ENCODE data around the gene RGS10. TPM values are rescaled to one million over a fixed set of nuclear protein-coding genes. Genes with fewer than 3 reads are reported as not detected.

Gene RGS10
- total RNA-seq, 5 donors from 2014 or later (not counting 1 experiment from before 2014, with no cell fraction given), result 77.1 to 163 (median 155) TPM

DNA sequence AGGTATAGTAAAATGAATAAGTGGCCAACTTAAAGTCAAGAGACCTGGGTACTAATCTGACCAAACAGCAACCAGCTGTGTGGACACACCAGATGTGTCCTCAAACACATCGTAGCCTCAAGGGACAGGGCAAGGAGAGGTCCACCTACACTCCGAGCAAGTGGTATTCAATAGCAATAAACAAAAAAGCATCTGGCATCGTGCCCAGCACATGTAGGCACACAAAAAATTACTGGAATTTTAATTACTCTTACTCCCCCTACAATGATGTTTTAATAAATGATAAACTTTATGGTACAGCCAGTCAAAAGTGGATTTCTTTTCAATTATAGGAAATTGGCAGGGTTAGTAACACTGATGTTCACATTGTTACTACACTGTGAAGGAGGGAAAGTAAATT is 3.5 kb upstream of the RGS10 start:
- Mint-ChIP-seq H3K27ac (no peak overlapping the region), H3K9me3 (no peaks in the 10 kb centered on the region), H3K4me3 (no peak overlapping the region), H3K4me1 (peaks cover 3 to 15% (median 12%) of the 10 kb centered on the region in 3 donors), H3K27me3 (peaks cover 0 to 12% of the 10 kb centered on the region in 2 donors), H3K36me3 (no peaks in the 10 kb centered on the region)
- CTCF ChIA-PET, result no interaction called here
- no peaks in the 10 kb centered on the region for H3K36me3 ChIP-seq (ENCODE audit: control insufficient read depth in 2 of 2, extremely low read depth in 1 of 2, insufficient read depth in 1 of 2, low read length in 1 of 2)
- H3K27me3 ChIP-seq (replicated peaks in 1 of 2; ENCODE audit: control insufficient read depth in 2 of 2, extremely low read depth in 1 of 2, insufficient read depth in 2 of 2, low read length in 1 of 2), result peaks cover 0 to 7% of the 10 kb centered on the region in 2 experiments
- DNase-seq (no peak), ATAC-seq (replicated peaks in 1 of 4) (no peak)
- H3K4me3 ChIP-seq (ENCODE audit: control insufficient read depth in 1 of 2, extremely low read depth in 1 of 2, low read length in 1 of 2), result no peak overlapping the region
- POLR2A ChIA-PET, result interaction anchor here in 1 of 2 donors (0.6 kb wide), 1 partner anchor 273 kb away, joined by 5 read pairs; no protein-coding TSS in a partner anchor
- H3K27ac ChIP-seq (ENCODE audit: low read length), result no peak overlapping the region
- no CpG with 5 or more reads among the region's 3 CpGs for WGBS (ENCODE audit: insufficient coverage)
- H3K4me1 ChIP-seq (ENCODE audit: control insufficient read depth in 1 of 2, extremely low read depth in 1 of 2, insufficient read depth in 2 of 2, low read length in 2 of 2), result peaks cover 0 to 15% of the 10 kb centered on the region in 2 experiments
- H3K9me3 ChIP-seq, result no peaks in the 10 kb centered on the region

DNA sequence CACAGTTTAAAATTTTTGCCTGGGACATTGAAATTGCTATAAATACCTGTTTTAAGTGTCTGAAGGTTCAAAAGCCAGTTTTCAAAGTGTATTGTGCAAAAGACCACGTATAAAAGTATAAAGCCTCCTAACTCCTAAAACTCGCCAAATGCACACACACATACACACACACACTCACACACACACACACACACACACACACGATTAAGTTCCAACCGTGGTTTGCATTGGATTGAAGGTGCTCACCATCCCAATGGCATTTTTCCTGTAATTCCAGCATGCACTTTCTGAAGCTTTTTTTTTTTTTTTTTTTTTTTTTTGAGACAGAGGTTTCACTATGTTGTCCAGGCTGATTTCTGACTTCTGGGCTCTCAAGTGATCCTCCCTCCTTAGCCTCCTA is 2.8 kb upstream of the RGS10 start:
- POLR2A ChIA-PET, result interaction anchor here in 1 of 2 donors (0.6 kb wide), 1 partner anchor 12 kb away, joined by 3 read pairs; no protein-coding TSS in a partner anchor
- Histone ChIP-seq H3K27me3 (replicated peaks in 1 of 2; ENCODE audit: control insufficient read depth in 2 of 2, extremely low read depth in 1 of 2, insufficient read depth in 2 of 2, low read length in 1 of 2) (peaks cover 0 to 7% of the 10 kb centered on the region in 2 experiments), H3K27ac (ENCODE audit: low read length) (no peak overlapping the region), H3K36me3 (ENCODE audit: control insufficient read depth in 2 of 2, extremely low read depth in 1 of 2, insufficient read depth in 1 of 2, low read length in 1 of 2) (no peaks in the 10 kb centered on the region), H3K4me1 (ENCODE audit: control insufficient read depth in 1 of 2, extremely low read depth in 1 of 2, insufficient read depth in 2 of 2, low read length in 2 of 2) (peaks cover 1 to 20% of the 10 kb centered on the region in 2 experiments), H3K9me3 (no peaks in the 10 kb centered on the region), H3K4me3 (ENCODE audit: control insufficient read depth in 1 of 2, extremely low read depth in 1 of 2, low read length in 1 of 2) (no peak overlapping the region)
- peaks cover 0 to 12% of the 10 kb centered on the region in 2 donors for H3K27me3 Mint-ChIP-seq
- no peak for ATAC-seq (replicated peaks in 1 of 4)
- H3K36me3 Mint-ChIP-seq, result no peaks in the 10 kb centered on the region
- WGBS (ENCODE audit: insufficient coverage), result 0% methylated on average over 1 of the region's 4 CpGs
- DNase-seq, result no peak
- no peak overlapping the region for H3K27ac Mint-ChIP-seq
- CTCF ChIA-PET, result interaction anchor here (0.6 kb wide), 2 partner anchors 51 to 427 kb away, joined by 3 to 6 read pairs; no protein-coding TSS in a partner anchor
- H3K4me3 Mint-ChIP-seq, result no peak overlapping the region
- H3K9me3 Mint-ChIP-seq, result no peaks in the 10 kb centered on the region
- peaks cover 9 to 22% (median 19%) of the 10 kb centered on the region in 3 donors for H3K4me1 Mint-ChIP-seq

DNA sequence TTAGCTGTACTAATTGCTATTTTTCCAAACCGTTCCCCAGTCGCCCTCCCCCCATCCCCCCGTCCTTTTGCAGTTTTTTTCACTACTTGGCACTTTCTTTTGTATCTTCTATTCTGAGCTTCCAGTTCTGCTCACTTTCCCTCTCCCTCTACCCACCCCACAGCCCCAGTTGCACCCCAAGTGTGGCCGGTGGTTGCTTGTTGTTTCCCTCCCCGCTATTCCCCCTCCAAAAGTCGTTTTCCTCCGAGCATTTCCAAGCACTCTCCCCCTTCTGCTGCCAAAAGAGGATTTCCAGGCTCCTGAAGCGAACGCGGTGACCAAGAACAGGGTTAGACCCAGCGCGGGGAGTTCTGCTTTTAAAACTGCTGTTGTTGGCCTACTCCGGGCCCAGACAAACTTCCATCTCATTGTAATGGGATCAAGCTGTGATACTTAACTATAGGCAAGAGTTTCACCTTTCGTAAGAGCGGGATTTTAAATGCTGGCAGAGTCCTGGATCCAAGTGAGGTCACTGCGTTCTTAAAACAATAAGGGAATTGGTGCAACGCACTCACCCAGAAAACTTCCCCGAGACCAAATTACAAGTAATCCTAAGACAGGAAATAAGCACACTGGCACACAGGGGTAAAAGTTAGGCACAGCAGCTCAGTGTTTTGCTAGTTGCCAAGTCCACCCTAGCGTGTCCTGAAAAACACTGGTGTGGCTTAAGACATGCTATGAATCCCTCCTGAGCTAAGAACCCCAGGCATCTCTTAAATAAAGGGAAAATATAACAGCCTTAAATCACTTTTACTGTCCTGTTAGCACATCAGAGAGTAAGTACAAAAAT is 1.5 kb upstream of the RGS10 start:
- Mint-ChIP-seq H3K27ac (peak overlapping the region; percentile 87 to 93), H3K9me3 (no peaks in the 10 kb centered on the region), H3K36me3 (no peaks in the 10 kb centered on the region), H3K4me3 (peak overlapping the region; percentile 83 to 92 (median 89)), H3K27me3 (peaks cover 0 to 11% of the 10 kb centered on the region in 2 donors), H3K4me1 (peaks cover 21 to 35% (median 31%) of the 10 kb centered on the region in 3 donors)
- ATAC-seq (replicated peaks in 1 of 4) (no peak), DNase-seq (no peak)
- no peaks in the 10 kb centered on the region for H3K9me3 ChIP-seq
- H3K27me3 ChIP-seq (replicated peaks in 1 of 2; ENCODE audit: control insufficient read depth in 2 of 2, extremely low read depth in 1 of 2, insufficient read depth in 2 of 2, low read length in 1 of 2), result peaks cover 0 to 7% of the 10 kb centered on the region in 2 experiments
- CTCF ChIA-PET, result interaction anchor here (0.6 to 2.5 kb wide), 9 partner anchors 14 to 344 kb away, joined by 3 to 12 read pairs (median 5); no protein-coding TSS in a partner anchor
- peaks cover 6 to 33% of the 10 kb centered on the region in 2 experiments for H3K4me1 ChIP-seq (ENCODE audit: control insufficient read depth in 1 of 2, extremely low read depth in 1 of 2, insufficient read depth in 2 of 2, low read length in 2 of 2)
- H3K4me3 ChIP-seq (ENCODE audit: control insufficient read depth in 1 of 2, extremely low read depth in 1 of 2, low read length in 1 of 2), result no peak overlapping the region
- H3K27ac ChIP-seq (ENCODE audit: low read length), result no peak overlapping the region
- POLR2A ChIA-PET, result interaction anchor here in 1 of 2 donors (0.5 kb wide), 1 partner anchor 380 kb away, joined by 8 read pairs; no protein-coding TSS in a partner anchor
- no peaks in the 10 kb centered on the region for H3K36me3 ChIP-seq (ENCODE audit: control insufficient read depth in 2 of 2, extremely low read depth in 1 of 2, insufficient read depth in 1 of 2, low read length in 1 of 2)
- WGBS (ENCODE audit: insufficient coverage), result 83% methylated on average over 12 of the region's 19 CpGs

DNA sequence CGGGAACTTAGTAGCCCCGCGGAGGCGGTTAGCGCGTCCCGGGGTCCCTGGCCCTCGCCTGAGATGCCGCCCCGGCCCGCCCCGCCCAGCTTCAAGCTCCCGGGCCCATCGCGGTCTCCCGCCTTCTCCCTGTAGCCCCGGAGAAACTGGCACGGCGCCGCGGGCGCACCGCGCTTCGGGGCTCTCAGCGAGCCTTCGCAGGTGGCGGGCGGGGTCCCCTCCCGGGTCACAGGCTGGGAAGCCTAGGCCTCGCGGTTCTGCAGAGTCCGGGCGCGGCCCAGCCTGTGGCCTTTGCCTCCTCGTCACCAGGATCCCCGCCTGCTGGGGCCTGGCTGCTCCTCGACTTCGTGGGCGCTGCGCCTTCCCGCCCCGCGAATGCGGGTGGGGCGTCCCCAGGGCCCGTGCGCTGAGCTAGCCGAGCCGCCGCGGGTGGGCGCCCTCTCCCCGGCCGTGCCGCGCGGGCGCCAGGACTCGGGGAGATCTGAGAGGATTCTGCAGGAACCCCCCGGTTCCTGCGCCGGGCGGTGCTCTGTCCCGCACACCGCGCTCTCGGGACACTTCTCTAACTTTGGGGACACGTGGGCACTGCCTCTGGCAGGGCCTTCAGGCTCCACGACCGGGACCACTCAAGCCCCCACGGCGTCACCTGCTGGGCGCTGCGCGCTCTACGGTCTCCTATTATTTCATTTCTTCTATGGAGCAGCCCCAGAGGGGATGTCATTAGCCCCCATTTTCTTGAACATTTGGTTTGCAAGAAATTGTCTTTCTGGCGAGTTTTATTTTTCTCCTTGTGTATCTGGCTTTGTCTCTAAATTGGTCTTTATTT is 682 bp upstream of the RGS10 start:
- H3K4me3 Mint-ChIP-seq, result peak overlapping the region; percentile 83 to 92 (median 89)
- POLR2A ChIA-PET, result interaction anchor here (0.5 kb wide), 2 partner anchors 95 to 379 kb away, joined by 5 to 8 read pairs; no protein-coding TSS in a partner anchor

DNA sequence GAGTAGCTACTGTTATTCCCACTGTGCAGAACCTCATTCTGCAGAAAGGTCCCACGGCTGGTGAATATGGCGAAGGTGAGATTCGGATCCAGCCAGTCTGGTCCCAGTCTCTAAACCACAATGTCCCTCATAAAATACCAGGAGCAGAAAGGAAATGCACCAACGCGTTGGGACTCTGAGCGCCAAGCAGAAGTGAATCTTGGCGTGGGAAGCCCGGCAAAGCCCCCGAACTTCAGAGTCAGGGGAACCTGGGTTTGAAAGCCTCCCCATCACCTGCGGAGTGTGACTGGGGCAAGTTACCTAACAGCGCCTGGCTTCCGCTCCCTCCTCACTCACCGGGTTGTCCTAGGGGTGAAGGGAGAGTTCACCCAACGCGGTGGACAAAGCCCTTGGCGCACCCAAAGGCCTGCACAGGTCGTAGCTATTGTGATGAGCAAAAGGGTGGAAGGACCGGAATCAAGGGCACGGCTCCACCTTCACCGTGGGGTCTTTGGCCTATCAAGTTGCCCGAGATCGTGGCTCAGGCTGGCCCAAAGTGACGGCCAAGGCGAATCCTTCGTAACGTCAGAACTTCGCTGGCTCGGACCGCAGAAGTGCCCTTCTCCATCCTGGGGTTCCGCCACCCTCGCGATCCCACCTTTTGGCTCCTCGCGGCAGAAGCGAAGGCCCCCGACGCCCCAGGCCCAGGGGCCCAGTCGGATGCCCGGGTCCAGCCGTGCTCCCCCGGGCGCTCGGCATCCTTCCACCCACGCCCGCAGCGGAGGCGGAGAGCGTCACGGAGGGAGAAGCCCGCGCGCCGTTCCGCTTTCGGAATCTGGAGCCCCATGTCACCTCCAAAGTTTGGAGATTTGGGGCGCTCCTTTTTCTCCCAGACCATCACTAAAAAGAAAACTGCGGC is 811 bp downstream of the RGS10 start:
- Mint-ChIP-seq H3K27ac (peak overlapping the region; percentile 96 to 98), H3K4me3 (peak overlapping the region; percentile 83 to 92 (median 85)), H3K9me3 (no peaks in the 10 kb centered on the region), H3K27me3 (no peaks in the 10 kb centered on the region), H3K4me1 (peaks cover 43 to 58% (median 53%) of the 10 kb centered on the region in 3 donors), H3K36me3 (no peaks in the 10 kb centered on the region)
- CTCF ChIA-PET, result interaction anchor here in 1 of 2 donors (1.0 to 2.5 kb wide), 7 partner anchors 16 to 333 kb away, joined by 3 to 12 read pairs (median 5); no protein-coding TSS in a partner anchor
- H3K27ac ChIP-seq (ENCODE audit: low read length), result peak overlapping the region; percentile 66
- POLR2A ChIA-PET, result interaction anchor here (0.5 to 1.2 kb wide), 3 partner anchors 16 to 52 kb away, joined by 3 to 5 read pairs (median 3); no protein-coding TSS in a partner anchor
- DNase-seq (peak in 30 of 35 experiments; percentile 17 to 65 (median 35)), ATAC-seq (replicated peaks in 1 of 4) (peak; percentile 14 to 19 (median 16))
- peaks cover 0 to under 1% of the 10 kb centered on the region in 2 donors for H3K36me3 ChIP-seq (ENCODE audit: control insufficient read depth in 2 of 2, extremely low read depth in 1 of 2, insufficient read depth in 1 of 2, low read length in 1 of 2)
- H3K27me3 ChIP-seq (replicated peaks in 1 of 2; ENCODE audit: control insufficient read depth in 2 of 2, extremely low read depth in 1 of 2, insufficient read depth in 2 of 2, low read length in 1 of 2), result no peaks in the 10 kb centered on the region
- H3K9me3 ChIP-seq, result no peaks in the 10 kb centered on the region
- H3K4me3 ChIP-seq (ENCODE audit: control insufficient read depth in 1 of 2, extremely low read depth in 1 of 2, low read length in 1 of 2), result peak overlapping the region; percentile 84 to 95
- WGBS (ENCODE audit: insufficient coverage), result 1% methylated on average over 50 of the region's 57 CpGs
- peaks cover 18 to 56% of the 10 kb centered on the region in 2 experiments for H3K4me1 ChIP-seq (ENCODE audit: control insufficient read depth in 1 of 2, extremely low read depth in 1 of 2, insufficient read depth in 2 of 2, low read length in 2 of 2)

More for the DNA sequence above, 682 bp upstream of the RGS10 start:
- ATAC-seq (replicated peaks in 1 of 4) (peak; percentile 49 to 58 (median 54)), DNase-seq (peak; percentile 18 to 77 (median 51))
- H3K4me3 ChIP-seq (ENCODE audit: control insufficient read depth in 1 of 2, extremely low read depth in 1 of 2, low read length in 1 of 2), result peak overlapping the region; percentile 66 to 95
- no peaks in the 10 kb centered on the region for H3K9me3 ChIP-seq
- peak overlapping the region; percentile 87 to 93 for H3K27ac Mint-ChIP-seq
- H3K4me1 ChIP-seq (ENCODE audit: control insufficient read depth in 1 of 2, extremely low read depth in 1 of 2, insufficient read depth in 2 of 2, low read length in 2 of 2), result peaks cover 10 to 41% of the 10 kb centered on the region in 2 experiments
- CTCF ChIA-PET, result interaction anchor here (0.6 to 2.5 kb wide), 13 partner anchors 13 to 344 kb away, joined by 3 to 12 read pairs (median 4); no protein-coding TSS in a partner anchor
- no peak overlapping the region for H3K27ac ChIP-seq (ENCODE audit: low read length)
- H3K27me3 ChIP-seq (replicated peaks in 1 of 2; ENCODE audit: control insufficient read depth in 2 of 2, extremely low read depth in 1 of 2, insufficient read depth in 2 of 2, low read length in 1 of 2), result peaks cover 0 to 7% of the 10 kb centered on the region in 2 experiments
- no peaks in the 10 kb centered on the region for H3K36me3 ChIP-seq (ENCODE audit: control insufficient read depth in 2 of 2, extremely low read depth in 1 of 2, insufficient read depth in 1 of 2, low read length in 1 of 2)
- no peaks in the 10 kb centered on the region for H3K9me3 Mint-ChIP-seq
- H3K4me1 Mint-ChIP-seq, result peaks cover 29 to 43% (median 40%) of the 10 kb centered on the region in 3 donors
- no peaks in the 10 kb centered on the region for H3K36me3 Mint-ChIP-seq
- peaks cover 0 to 5% of the 10 kb centered on the region in 2 donors for H3K27me3 Mint-ChIP-seq
- WGBS (ENCODE audit: insufficient coverage), result under 1% methylated on average over 69 of the region's 78 CpGs

Data from T-cell (primary cell).